Thymus (tissue), 11 donors: ENCODE results near the gene GRIN2D. TPM values are rescaled to one million over a fixed set of nuclear protein-coding genes. Genes with fewer than 3 reads are reported as not detected.

ENCODE experiments used
- DNase-seq, 9 donors: peaks; one replicate each; pipeline ENCODE4 v3.0.0-alpha.2; 2013; ENCODE audit warnings: low spot score in 9 of 9, low read depth in 6 of 9, missing footprints in 1 of 9
- H3K27ac ChIP-seq, 2 donors: one replicate each; pipeline ENCODE4 v1.5.1; 2013; ENCODE audit warnings: control low read depth in 1 of 2, low read depth in 1 of 2, low read length in 1 of 2, mild to moderate bottlenecking in 1 of 2, moderate library complexity in 1 of 2
- H3K27me3 ChIP-seq, 2 donors: one replicate each; pipeline ENCODE4 v1.5.1; 2013; ENCODE audit warnings: low read length in 1 of 2; ENCODE audit not compliant: control insufficient read depth in 2 of 2, insufficient read depth in 1 of 2
- H3K36me3 ChIP-seq, 2 donors: one replicate each; pipeline ENCODE4 v1.5.1; 2013; ENCODE audit warnings: low read length in 1 of 2, mild to moderate bottlenecking in 1 of 2, moderate library complexity in 1 of 2; ENCODE audit not compliant: control insufficient read depth in 2 of 2, insufficient read depth in 2 of 2
- H3K4me1 ChIP-seq, 2 donors: one replicate each; pipeline ENCODE4 v1.5.1; 2013; ENCODE audit warnings: low read length in 2 of 2; ENCODE audit not compliant: control insufficient read depth in 2 of 2, insufficient read depth in 2 of 2
- H3K4me3 ChIP-seq, 2 donors: one replicate each; pipeline ENCODE4 v1.5.1; 2013; ENCODE audit warnings: low read length in 2 of 2, control low read depth in 1 of 2, mild to moderate bottlenecking in 1 of 2
- H3K9me3 ChIP-seq, 2 donors: one replicate each; pipeline ENCODE4 v1.5.1; 2013; ENCODE audit warnings: low read length in 1 of 2, mild to moderate bottlenecking in 1 of 2; ENCODE audit not compliant: control insufficient read depth in 2 of 2, insufficient read depth in 1 of 2
- WGBS: extraction: QIAGEN DNeasy Blood & Tissue Kit; methylation state at CpG from one replicate; pipeline ENCODE4 v1.1.7; 2013; 5-methylcytosine and 5-hydroxymethylcytosine counted together
- polyA plus RNA-seq: library from polyadenylated mRNA; stranded (reverse); fragments of 200-250 nt; gene quantifications from one replicate; pipeline ENCODE4 v1.2.3, GENCODE V29; 2013
- total RNA-seq: library from RNA; stranded (reverse); fragments of 120-200 nt; gene quantifications from one replicate; pipeline ENCODE4 v1.2.4, GENCODE V29; 2013
- donor health status: healthy.

Gene GRIN2D
- total and polyA plus RNA-seq, 2 donors = 0.05 to 0.07 TPM

- Histone ChIP-seq H3K36me3 (no peaks in the 10 kb centered on the region), H3K4me3 (no peak overlapping the region), H3K9me3 (peaks cover 0 to 2% of the 10 kb centered on the region in 2 donors), H3K27me3 (peaks cover 10 to 46% of the 10 kb centered on the region in 2 donors), H3K4me1 (peaks cover 0 to 13% of the 10 kb centered on the region in 2 donors), H3K27ac (no peak overlapping the region)
- WGBS = 35% methylated on average over 30 of the region's 30 CpGs
- DNase-seq = no peak
Measured at GRCh38 chr19:48415806-48416221, 22.3 kb downstream of the GRIN2D start.

GRCh38 chr19:48417421-48417820, 24.0 kb downstream of the GRIN2D start:
- H3K27me3 ChIP-seq = peaks cover 10 to 46% of the 10 kb centered on the region in 2 donors
- no peaks in the 10 kb centered on the region for H3K36me3 ChIP-seq
- H3K9me3 ChIP-seq = peaks cover 0 to 2% of the 10 kb centered on the region in 2 donors
- H3K4me1 ChIP-seq = peaks cover 0 to 13% of the 10 kb centered on the region in 2 donors
- no peak overlapping the region for H3K27ac ChIP-seq
- 93% methylated on average over 7 of the region's 7 CpGs for WGBS
- DNase-seq = no peak
- H3K4me3 ChIP-seq = no peak overlapping the region

GRCh38 chr19:48418317-48419064, 25.0 kb downstream of the GRIN2D start:
- H3K36me3 ChIP-seq = no peaks in the 10 kb centered on the region
- DNase-seq = no peak
- no peak overlapping the region for H3K4me3 ChIP-seq
- peaks cover 0 to 13% of the 10 kb centered on the region in 2 donors for H3K4me1 ChIP-seq
- 78% methylated on average over 6 of the region's 6 CpGs for WGBS
- H3K27me3 ChIP-seq = peaks cover 10 to 45% of the 10 kb centered on the region in 2 donors
- H3K9me3 ChIP-seq = peaks cover 0 to 2% of the 10 kb centered on the region in 2 donors
- H3K27ac ChIP-seq = no peak overlapping the region

- Histone ChIP-seq H3K4me1 (peaks cover 0 to 13% of the 10 kb centered on the region in 2 donors), H3K36me3 (no peaks in the 10 kb centered on the region), H3K27me3 (peaks cover 8 to 36% of the 10 kb centered on the region in 2 donors), H3K9me3 (peaks cover 0 to 2% of the 10 kb centered on the region in 2 donors), H3K4me3 (no peak overlapping the region), H3K27ac (no peak overlapping the region)
- 59% methylated on average over 31 of the region's 31 CpGs for WGBS
- DNase-seq = peak in 7 of 9 donors; percentile 25 to 78 (median 53)
Measured at GRCh38 chr19:48419158-48419920, 25.9 kb downstream of the GRIN2D start.

DNA sequence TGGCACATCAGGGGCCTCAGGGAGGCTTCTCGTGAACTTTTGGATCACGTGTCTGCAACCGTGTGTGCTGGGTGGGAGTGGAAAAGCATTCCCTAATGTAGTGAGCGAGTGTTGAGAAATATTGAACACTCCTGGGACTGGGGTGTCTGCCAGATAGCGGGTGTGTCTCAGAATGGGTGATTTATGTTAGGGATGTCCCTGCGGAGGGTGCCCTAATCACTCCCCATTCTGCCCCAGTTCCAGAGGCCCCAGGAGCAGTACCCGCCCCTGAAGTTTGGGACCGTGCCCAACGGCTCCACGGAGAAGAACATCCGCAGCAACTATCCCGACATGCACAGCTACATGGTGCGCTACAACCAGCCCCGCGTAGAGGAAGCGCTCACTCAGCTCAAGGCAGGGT, 28.1 kb downstream of the GRIN2D start:
- no peak for DNase-seq
- H3K27me3 ChIP-seq = peaks cover 0 to 18% of the 10 kb centered on the region in 2 donors
- no peaks in the 10 kb centered on the region for H3K36me3 ChIP-seq
- H3K27ac ChIP-seq = no peak overlapping the region
- no peaks in the 10 kb centered on the region for H3K9me3 ChIP-seq
- no peak overlapping the region for H3K4me3 ChIP-seq
- H3K4me1 ChIP-seq = peaks cover 0 to 9% of the 10 kb centered on the region in 2 donors
- WGBS = 92% methylated on average over 16 of the region's 16 CpGs

DNA sequence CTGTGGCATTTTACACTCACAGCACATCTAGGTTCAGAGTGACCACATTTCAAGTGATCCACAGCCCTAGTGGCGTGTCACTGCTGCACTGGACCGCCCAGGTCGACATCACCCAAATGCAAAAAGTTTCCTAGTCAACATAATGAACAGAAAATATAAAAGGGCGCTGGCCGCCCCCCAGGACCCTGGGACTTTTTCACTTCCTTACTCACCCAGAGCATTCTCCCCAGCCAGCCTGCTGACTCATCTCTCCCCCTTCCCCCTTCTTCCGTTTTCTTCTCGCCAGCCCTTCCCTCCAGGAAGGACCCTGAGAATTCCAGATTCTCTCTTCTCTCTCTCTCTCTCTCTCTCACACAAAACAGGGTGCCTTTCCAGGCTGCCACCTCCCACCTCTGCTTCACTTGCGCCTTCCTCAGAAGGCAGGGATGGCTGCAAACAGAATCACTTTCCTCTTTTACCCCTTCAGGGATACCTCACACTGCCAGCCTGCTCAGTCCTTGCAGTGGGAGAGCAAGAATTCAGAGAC, 31.3 kb downstream of the GRIN2D start:
- Histone ChIP-seq H3K4me1 (peaks cover 0 to 3% of the 10 kb centered on the region in 2 donors), H3K36me3 (no peaks in the 10 kb centered on the region), H3K9me3 (no peaks in the 10 kb centered on the region), H3K4me3 (no peak overlapping the region), H3K27me3 (peaks cover 0 to 3% of the 10 kb centered on the region in 2 donors), H3K27ac (no peak overlapping the region)
- WGBS = 20% methylated on average over 8 of the region's 8 CpGs
- no peak for DNase-seq

DNA sequence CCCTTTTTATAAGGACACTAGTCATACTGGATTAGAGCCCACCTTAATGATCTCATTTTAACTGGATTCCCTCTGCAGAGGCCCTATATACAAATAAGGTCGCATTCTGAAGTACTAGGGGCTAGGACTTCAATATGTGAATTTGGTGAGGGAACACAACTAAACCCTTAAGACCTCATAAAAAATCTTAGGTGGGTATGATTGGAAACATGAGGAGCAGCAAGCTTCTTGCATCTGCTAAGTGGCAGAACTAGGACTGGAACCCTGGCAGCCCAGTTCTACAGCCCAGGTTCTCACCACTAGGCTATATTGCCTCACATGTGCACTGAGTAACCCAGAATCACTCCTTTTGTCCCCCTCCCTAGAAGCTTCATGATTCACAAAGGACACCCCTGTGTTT, 35.2 kb downstream of the GRIN2D start:
- no peak for DNase-seq
- H3K27me3 ChIP-seq = peaks cover 0 to 3% of the 10 kb centered on the region in 2 donors
- no peak overlapping the region for H3K4me3 ChIP-seq
- H3K9me3 ChIP-seq = no peaks in the 10 kb centered on the region
- peaks cover 0 to 3% of the 10 kb centered on the region in 2 donors for H3K4me1 ChIP-seq
- no peak overlapping the region for H3K27ac ChIP-seq
- 100% methylated on average over 1 of the region's 1 CpG for WGBS
- H3K36me3 ChIP-seq = no peaks in the 10 kb centered on the region

DNA sequence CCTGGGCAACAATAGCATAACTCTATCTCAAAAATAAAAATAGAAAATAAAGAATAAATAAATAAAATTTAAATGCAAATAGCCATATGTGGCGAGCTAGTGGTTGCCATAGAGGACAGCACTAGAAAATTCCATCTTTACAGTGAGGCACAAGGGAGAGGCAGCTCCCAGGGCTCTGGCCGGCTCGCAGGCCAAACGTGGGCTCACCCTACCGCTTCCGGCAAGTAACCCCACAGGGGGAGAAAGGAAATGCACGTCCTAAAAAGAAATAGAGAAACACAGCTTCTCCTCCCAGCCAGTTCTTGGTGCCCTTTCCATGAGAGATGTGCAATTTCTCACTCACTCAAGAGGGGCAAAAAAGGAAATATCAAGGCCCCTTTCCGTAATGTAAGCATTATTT, 39.9 kb downstream of the GRIN2D start:
- H3K4me1 ChIP-seq = no peaks in the 10 kb centered on the region
- no peak for DNase-seq
- 69% methylated on average over 8 of the region's 8 CpGs for WGBS
- H3K27me3 ChIP-seq = peaks cover 0 to 20% of the 10 kb centered on the region in 2 donors
- H3K27ac ChIP-seq = no peak overlapping the region
- no peaks in the 10 kb centered on the region for H3K9me3 ChIP-seq
- no peak overlapping the region for H3K4me3 ChIP-seq
- no peaks in the 10 kb centered on the region for H3K36me3 ChIP-seq

- DNase-seq = no peak
- Histone ChIP-seq H3K4me1 (no peaks in the 10 kb centered on the region), H3K36me3 (no peaks in the 10 kb centered on the region), H3K27me3 (peaks cover 4 to 46% of the 10 kb centered on the region in 2 donors), H3K4me3 (no peak overlapping the region), H3K9me3 (no peaks in the 10 kb centered on the region), H3K27ac (no peak overlapping the region)
- 90% methylated on average over 5 of the region's 5 CpGs for WGBS
Measured at GRCh38 chr19:48436586-48436985, 43.1 kb downstream of the GRIN2D start.
